ENCODE data around the gene TTLL13. TPM values are rescaled to one million over a fixed set of nuclear protein-coding genes. Genes with fewer than 3 reads are reported as not detected.

TTLL13 gene
- total and polyA plus RNA-seq, 2 of the 4 experiments (the other 2 are of a cell fraction), result 0.10 TPM; not detected in 1

GRCh38 chr15:90259524-90259923 lies 10.2 kb downstream of the TTLL13 start:
- TF ChIP-seq BHLHE40 (IDR thresholded peaks at IDR 0.05; ENCODE audit: low read depth, low read length) (no peak), CTCF (conservative IDR thresholded peaks at IDR 0.05; ENCODE audit: low read depth, low read length) (no peak), NFE2L2 (IDR thresholded peaks at IDR 0.05; ENCODE audit: low read depth, low read length) (no peak), USF2 (IDR thresholded peaks at IDR 0.05; ENCODE audit: low read depth, low read length) (no peak), CHD1 (IDR thresholded peaks at IDR 0.05; ENCODE audit: low read depth, low read length) (no peak), SMC3 (IDR thresholded peaks at IDR 0.05; ENCODE audit: low read depth, low read length) (no peak), RCOR1 (IDR thresholded peaks at IDR 0.05; ENCODE audit: insufficient replicate concordance, low read length) (no peak), RFX5 (IDR thresholded peaks at IDR 0.05; ENCODE audit: low read depth, low read length) (peak; percentile 15; the same call in 1 of the 2 replicates)
- Histone ChIP-seq H3K23ac (ENCODE audit: low read depth, low read length) (no peak overlapping the region), H3K4me3 (ENCODE audit: insufficient read depth, low read depth, low read length) (no peak overlapping the region), H3K18ac (ENCODE audit: low read depth, low read length) (no peak overlapping the region), H4K20me1 (ENCODE audit: insufficient read depth, low read length) (no peaks in the 10 kb centered on the region), H2AK9ac (replicated peaks; ENCODE audit: low read depth, low read length, poor library complexity) (no peak overlapping the region), H3K36me3 (ENCODE audit: control insufficient read depth, insufficient read depth, low read length) (no peaks in the 10 kb centered on the region), H2BK20ac (ENCODE audit: low read depth, low read length) (no peak overlapping the region), H3K27ac (ENCODE audit: insufficient read depth, low read length) (no peak overlapping the region), H2AK5ac (ENCODE audit: low read depth, low read length) (no peak overlapping the region), H3K56ac (ENCODE audit: extremely low read depth, insufficient read depth, low read length) (no peak overlapping the region), H3K9me1 (ENCODE audit: insufficient read depth, low read length) (peaks cover 5% of the 10 kb centered on the region), H3K27me3 (ENCODE audit: control insufficient read depth, insufficient read depth, low read length) (peaks cover 13% of the 10 kb centered on the region), H2BK5ac (ENCODE audit: low read depth, low read length, poor library complexity, severe bottlenecking) (no peak overlapping the region), H4K5ac (ENCODE audit: low read depth, low read length) (no peak overlapping the region), H4K91ac (ENCODE audit: insufficient read depth, low read depth, low read length) (no peak overlapping the region), H2BK15ac (ENCODE audit: low read depth, low read length) (no peak overlapping the region), H3K79me1 (ENCODE audit: low read depth in 1 of 2, low read length in 2 of 2) (peaks cover 2 to 5% of the 10 kb centered on the region in 2 experiments), H2BK120ac (ENCODE audit: low read depth, low read length) (no peak overlapping the region), H3K9me3 (ENCODE audit: control insufficient read depth, insufficient read depth, low read length) (no peaks in the 10 kb centered on the region), H3K14ac (replicated peaks; ENCODE audit: low read depth, low read length) (no peak overlapping the region), H3K4ac (ENCODE audit: low read depth, low read length) (no peak overlapping the region), H2AFZ (replicated peaks; ENCODE audit: low read length, poor library complexity) (no peak overlapping the region), H3K4me2 (ENCODE audit: low read depth, low read length) (no peak overlapping the region), H3K9ac (ENCODE audit: low read depth, low read length) (no peak overlapping the region), H4K8ac (ENCODE audit: low read depth in 2 of 2, low read length in 2 of 2) (no peak overlapping the region), H3K4me1 (ENCODE audit: control insufficient read depth, insufficient read depth, low read length) (peaks cover under 1% of the 10 kb centered on the region)
- DNase-seq (peak; percentile 10), ATAC-seq (ENCODE audit: low read depth) (no peak)
- dilution Hi-C loops (cut with HindIII; ENCODE audit: low sequenced_read_pairs, unreplicated experiment) (no loop called here), intact Hi-C loops (cut with micrococcal nuclease) (no loop called here), in situ Hi-C loops (cut with MboI; ENCODE audit: low sequenced_read_pairs) (no loop called here)
- POLR2A ChIA-PET (ENCODE audit: unreplicated experiment), result no interaction called here
- WGBS, 2 experiments (ENCODE audit: extremely low coverage in 2 of 2, insufficient read length in 1 of 2), result no CpG with 5 or more reads among the region's 5 CpGs
- BruUV-seq (replicated peaks), result no TSS peak
- CTCF ChIA-PET, result no interaction called here

Data from IMR-90 (cell line).